HEK293T (cell line): ENCODE results near the gene BPIFB6.

Experiments
- CTCF ChIA-PET: fragments of 350-600 bp; formaldehyde crosslinking; extraction: SDS; loops from one replicate; lab custom pipeline; 2021; ENCODE audit warnings: antibody characterized with exemption, inconsistent platforms; lab: Yijun Ruan, JAX
- POLR2A ChIA-PET: fragments of 350-600 bp; formaldehyde crosslinking; extraction: SDS; loops from one replicate; lab custom pipeline; 2020; ENCODE audit warnings: antibody characterized with exemption, inconsistent platforms; lab: Yijun Ruan, JAX
- DNase-seq: peaks from one replicate; pipeline ENCODE4 v3.0.0; 2012; ENCODE audit warnings: mixed read lengths; ENCODE audit errors: extremely low spot score
- ARNT ChIP-seq: fragments of 450-650 bp; IDR thresholded peaks from 2 replicates; pipeline ENCODE4 v1.6.1; 2017; ENCODE audit warnings: mild to moderate bottlenecking
- BHLHE40 ChIP-seq: fragments of 450-650 bp; IDR thresholded peaks from 2 replicates; pipeline ENCODE4 v1.6.1; 2016; ENCODE audit warnings: mild to moderate bottlenecking, moderate library complexity, borderline replicate concordance
- CTBP1 ChIP-seq: fragments of 450-650 bp; IDR thresholded peaks from 2 replicates; pipeline ENCODE4 v1.6.1; 2016; ENCODE audit warnings: borderline replicate concordance
- ELF4 ChIP-seq: fragments of 450-650 bp; IDR thresholded peaks from 2 replicates; pipeline ENCODE4 v1.6.1; 2017; ENCODE audit warnings: antibody characterized with exemption
- FOXA1 ChIP-seq: fragments of 450-650 bp; IDR thresholded peaks from 2 replicates; pipeline ENCODE4 v1.6.1; 2016; ENCODE audit warnings: mild to moderate bottlenecking
- FOXK2 ChIP-seq: fragments of 450-650 bp; IDR thresholded peaks from 2 replicates; pipeline ENCODE4 v1.6.1; 2016; ENCODE audit warnings: mild to moderate bottlenecking
- FOXM1 ChIP-seq: fragments of 450-650 bp; IDR thresholded peaks from 2 replicates; pipeline ENCODE4 v1.6.1; 2017; ENCODE audit warnings: mild to moderate bottlenecking, borderline replicate concordance
- HDGF ChIP-seq: fragments of 450-650 bp; IDR thresholded peaks from 2 replicates; pipeline ENCODE4 v1.6.1; 2017; ENCODE audit warnings: antibody characterized with exemption, borderline replicate concordance
- L3MBTL2 ChIP-seq: fragments of 450-650 bp; conservative IDR thresholded peaks from 2 replicates; pipeline ENCODE4 v1.6.1; 2016; ENCODE audit warnings: mild to moderate bottlenecking
- LEF1 ChIP-seq: fragments of 450-650 bp; IDR thresholded peaks from 2 replicates; pipeline ENCODE4 v1.6.1; 2017; ENCODE audit warnings: mild to moderate bottlenecking, borderline replicate concordance
- NFRKB ChIP-seq: fragments of 450-650 bp; IDR thresholded peaks from 2 replicates; pipeline ENCODE4 v1.6.1; 2016; ENCODE audit warnings: mild to moderate bottlenecking, moderate library complexity
- SP1 ChIP-seq: fragments of 450-650 bp; IDR thresholded peaks from 2 replicates; pipeline ENCODE4 v1.6.1; 2017
- SUZ12 ChIP-seq: fragments of 450-650 bp; IDR thresholded peaks from 2 replicates; pipeline ENCODE4 v1.6.1; 2016; ENCODE audit warnings: mild to moderate bottlenecking
- TARDBP ChIP-seq: fragments of 450-650 bp; IDR thresholded peaks from 2 replicates; pipeline ENCODE4 v1.6.1; 2016
- ZNF384 ChIP-seq: fragments of 450-650 bp; IDR thresholded peaks from 2 replicates; pipeline ENCODE4 v1.6.1; 2016
- TF ChIP-seq, protein P1 (sequence below): fragments of 450-650 bp; IDR thresholded peaks from 2 replicates; pipeline ENCODE4 v1.6.1; 2016

Gene BPIFB6

DNA sequence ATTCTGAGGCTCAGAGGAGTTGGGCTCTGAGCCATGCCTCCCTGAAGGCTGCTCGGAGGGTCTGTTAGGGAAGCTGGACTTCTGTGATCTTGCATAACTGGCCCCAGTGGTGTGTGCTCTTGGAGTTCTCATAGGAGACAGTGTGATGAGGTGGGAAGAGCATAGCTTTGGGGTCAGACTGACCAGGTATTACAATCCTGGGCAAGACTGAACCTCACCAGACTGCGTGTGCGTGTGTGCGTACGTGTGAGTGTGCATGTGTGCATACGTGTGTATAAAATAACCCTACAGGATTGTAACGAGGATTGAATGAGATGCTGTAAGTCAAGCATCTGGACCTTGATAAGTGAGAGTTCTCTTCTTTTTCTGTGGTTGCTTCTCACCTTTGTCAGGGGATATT, 13.9 kb upstream of the BPIFB6 start:
- TF ChIP-seq L3MBTL2 = no peak
- CTCF ChIA-PET = no interaction called here
- DNase-seq = no peak
- POLR2A ChIA-PET = no interaction called here

DNA sequence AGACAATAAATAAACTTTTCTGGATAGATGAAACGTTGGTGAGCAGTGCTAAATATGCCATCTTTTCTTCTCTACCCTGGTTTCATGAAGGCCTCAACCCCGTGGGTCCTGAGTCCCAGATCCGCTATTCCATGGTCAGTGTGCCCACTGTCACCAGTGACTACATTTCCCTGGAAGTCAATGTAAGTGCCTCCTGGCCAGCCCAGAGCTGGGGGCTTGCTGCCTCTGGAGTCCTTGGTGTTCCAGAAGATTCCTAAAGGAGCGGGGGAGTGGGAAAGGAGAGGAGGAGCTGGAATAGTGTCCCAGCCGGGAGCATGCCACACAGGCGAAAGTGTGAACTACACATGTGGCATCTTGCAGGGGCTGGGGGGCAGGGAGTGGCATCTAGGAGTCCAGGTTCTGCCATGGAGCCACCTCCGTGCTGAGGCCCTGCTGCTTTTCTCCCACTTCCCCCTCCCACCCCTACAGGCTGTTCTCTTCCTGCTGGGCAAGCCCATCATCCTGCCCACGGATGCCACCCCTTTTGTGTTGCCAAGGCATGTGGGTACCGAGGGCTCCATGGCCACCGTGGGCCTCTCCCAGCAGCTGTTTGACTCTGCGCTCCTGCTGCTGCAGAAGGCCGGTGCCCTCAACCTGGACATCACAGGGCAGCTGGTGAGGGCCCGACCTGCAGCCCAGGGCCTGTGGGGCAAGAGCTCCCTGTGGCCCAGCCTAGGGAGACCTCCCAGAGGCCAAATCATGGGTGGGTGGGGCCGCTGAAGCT, 13.1 kb upstream of the BPIFB6 start:
- CTCF ChIA-PET = no interaction called here
- no peak for TF ChIP-seq L3MBTL2
- TF ChIP-seq CTBP1 = no peak
- TF ChIP-seq ARNT = no peak
- no peak for TF ChIP-seq HDGF
- TF ChIP-seq FOXK2 = no peak
- TF ChIP-seq FOXM1 = no peak
- no peak for TF ChIP-seq SUZ12
- no peak for TF ChIP-seq SP1
- TF ChIP-seq LEF1 = no peak
- TF ChIP-seq, protein P1, sequence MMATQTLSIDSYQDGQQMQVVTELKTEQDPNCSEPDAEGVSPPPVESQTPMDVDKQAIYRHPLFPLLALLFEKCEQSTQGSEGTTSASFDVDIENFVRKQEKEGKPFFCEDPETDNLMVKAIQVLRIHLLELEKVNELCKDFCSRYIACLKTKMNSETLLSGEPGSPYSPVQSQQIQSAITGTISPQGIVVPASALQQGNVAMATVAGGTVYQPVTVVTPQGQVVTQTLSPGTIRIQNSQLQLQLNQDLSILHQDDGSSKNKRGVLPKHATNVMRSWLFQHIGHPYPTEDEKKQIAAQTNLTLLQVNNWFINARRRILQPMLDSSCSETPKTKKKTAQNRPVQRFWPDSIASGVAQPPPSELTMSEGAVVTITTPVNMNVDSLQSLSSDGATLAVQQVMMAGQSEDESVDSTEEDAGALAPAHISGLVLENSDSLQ = no peak
- no peak for TF ChIP-seq ZNF384
- TF ChIP-seq ELF4 = no peak
- POLR2A ChIA-PET = no interaction called here
- DNase-seq = no peak

DNA sequence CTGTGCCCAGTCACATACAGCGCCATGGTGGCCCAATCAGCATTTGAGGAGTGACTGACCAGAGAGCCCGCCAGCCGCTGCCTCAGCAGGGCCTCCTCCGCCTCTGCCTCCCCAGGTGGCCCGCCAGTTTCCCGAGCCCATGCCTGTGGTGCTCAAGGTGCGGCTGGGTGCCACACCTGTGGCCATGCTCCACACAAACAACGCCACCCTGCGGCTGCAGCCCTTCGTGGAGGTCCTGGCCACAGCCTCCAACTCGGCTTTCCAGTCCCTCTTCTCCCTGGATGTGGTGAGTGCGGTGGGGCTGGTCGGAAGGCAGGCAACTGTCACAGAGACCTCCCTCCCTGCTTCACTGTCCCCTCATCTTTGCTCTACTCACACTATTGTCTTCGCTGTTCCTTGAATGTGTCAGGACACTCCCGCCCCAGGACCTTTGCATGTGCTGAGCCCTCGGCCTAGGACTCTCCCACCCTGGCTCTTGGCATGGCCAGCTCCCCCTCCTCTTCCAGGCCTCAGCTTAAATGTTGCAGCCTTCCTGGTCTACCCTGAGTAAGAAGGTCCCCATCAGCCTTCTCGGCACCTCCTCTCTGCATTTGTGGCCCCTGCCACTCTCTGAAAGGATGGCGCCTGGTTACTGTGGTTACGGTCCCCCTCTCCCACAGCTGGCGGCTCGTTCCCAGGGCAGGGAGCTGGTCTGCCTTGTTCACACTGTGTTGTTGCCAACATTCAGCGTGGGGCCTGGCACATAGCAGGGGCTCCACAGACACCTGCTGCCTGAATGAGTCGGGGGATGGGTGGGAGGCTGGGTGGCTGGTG, 11.8 kb upstream of the BPIFB6 start:
- no peak for DNase-seq
- CTCF ChIA-PET = no interaction called here
- POLR2A ChIA-PET = no interaction called here
- TF ChIP-seq FOXK2 (no peak), L3MBTL2 (no peak), HDGF (no peak), LEF1 (no peak)

DNA sequence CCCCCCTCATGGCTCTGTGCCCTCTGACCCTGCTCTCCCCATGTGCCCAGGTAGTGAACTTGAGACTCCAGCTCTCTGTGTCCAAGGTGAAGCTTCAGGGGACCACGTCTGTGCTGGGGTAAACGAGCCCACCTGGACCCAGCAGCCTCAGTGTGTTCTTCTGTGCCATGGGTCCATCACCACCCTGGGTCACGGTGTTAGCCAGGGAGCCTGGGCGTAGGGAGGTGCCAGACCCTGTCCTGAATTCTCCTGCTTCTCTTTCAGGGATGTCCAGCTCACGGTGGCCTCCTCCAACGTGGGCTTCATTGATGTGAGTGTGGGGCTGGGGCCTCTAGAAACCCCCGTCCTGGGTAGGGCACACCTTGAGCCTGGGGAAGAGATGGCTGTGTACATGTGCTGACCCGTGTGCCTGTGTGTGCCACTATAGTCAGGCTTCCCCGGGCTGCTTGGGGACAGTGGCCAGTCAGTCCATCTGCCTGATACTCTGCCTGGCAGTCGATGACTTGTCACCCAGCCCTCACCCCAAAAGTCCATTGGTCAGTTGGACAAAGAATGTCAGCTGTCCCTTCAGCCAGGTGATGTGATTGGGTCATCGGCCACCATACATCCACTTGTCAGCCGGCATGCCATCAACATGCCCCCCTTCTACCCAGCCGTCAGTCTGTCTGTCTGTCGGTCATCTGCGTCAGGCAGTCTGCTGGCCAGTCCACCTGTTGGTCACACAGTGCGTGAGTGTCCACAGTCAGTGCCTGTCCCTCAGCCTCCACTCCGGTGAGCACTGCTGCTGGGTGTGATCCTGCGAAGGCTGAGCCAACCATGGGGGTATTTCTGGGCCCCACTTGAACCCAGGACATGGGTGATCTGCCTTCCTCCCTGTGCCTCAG, 10.9 kb upstream of the BPIFB6 start:
- ChIA-PET CTCF (no interaction called here), POLR2A (no interaction called here)
- DNase-seq = no peak
- TF ChIP-seq ELF4 = no peak
- no peak for TF ChIP-seq ARNT
- TF ChIP-seq FOXA1 = no peak
- TF ChIP-seq LEF1 = no peak
- no peak for TF ChIP-seq CTBP1
- no peak for TF ChIP-seq HDGF
- TF ChIP-seq NFRKB = no peak
- TF ChIP-seq TARDBP = no peak
- no peak for TF ChIP-seq BHLHE40
- TF ChIP-seq SUZ12 = no peak

DNA sequence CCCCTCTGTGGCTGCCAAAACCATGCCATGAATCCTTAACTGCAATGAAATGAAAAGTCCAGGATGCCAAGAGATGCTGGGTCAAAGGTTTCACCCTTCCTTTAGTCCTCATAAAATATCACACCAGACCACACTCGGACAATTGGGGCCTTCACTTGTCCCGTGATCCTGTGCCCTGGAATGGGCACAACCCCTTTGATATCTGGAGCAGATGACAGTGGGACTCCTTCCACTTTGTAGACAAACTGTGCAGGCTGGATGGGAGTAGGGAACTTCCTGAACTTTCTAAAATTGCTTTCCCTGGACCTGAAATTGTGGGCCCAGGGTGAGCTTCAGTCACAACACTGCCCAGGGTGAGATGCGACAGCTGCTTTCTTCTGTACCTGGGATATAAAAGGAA, 9.6 kb upstream of the BPIFB6 start:
- DNase-seq = no peak
- TF ChIP-seq HDGF (no peak), FOXA1 (no peak), BHLHE40 (no peak)
- POLR2A ChIA-PET = no interaction called here
- CTCF ChIA-PET = no interaction called here

DNA sequence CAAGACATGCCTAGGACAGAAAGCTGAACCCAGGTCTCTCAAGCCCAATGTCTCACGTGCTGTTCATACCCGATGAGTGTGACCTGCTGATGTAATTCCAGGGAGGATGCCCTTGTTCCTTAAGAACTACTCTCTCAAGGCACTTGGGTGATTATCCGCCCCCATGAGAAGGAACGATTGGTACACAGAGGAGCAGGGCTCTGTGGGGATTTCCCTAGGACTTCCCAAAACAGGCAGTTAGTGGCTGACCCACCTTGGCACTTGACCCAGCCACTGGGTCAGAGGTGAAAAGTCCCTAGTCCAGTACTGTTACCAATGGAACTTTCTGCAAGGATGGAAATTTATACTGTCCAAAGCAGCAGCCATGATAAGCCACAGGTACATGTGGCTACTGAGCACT, 9.2 kb upstream of the BPIFB6 start:
- CTCF ChIA-PET = no interaction called here
- DNase-seq = no peak

More for the DNA sequence above, 9.2 kb upstream of the BPIFB6 start:
- TF ChIP-seq ARNT (no peak), CTBP1 (no peak), TARDBP (no peak), ELF4 (no peak), LEF1 (no peak), ZNF384 (no peak), NFRKB (no peak), FOXK2 (no peak), BHLHE40 (no peak), SUZ12 (no peak), HDGF (no peak), SP1 (no peak), FOXA1 (no peak), L3MBTL2 (no peak), FOXM1 (no peak)
- TF ChIP-seq, protein P1 = no peak
- POLR2A ChIA-PET = no interaction called here
